Heart right ventricle (tissue), 16 donors: ENCODE results near the gene USP8. TPM values are rescaled to one million over a fixed set of nuclear protein-coding genes. Genes with fewer than 3 reads are reported as not detected.

Source experiments
- ATAC-seq, 8 donors: fragments of 200-7000 bp; cut with Tn5 transposase; one replicate each; pipeline ENCODE4 v1.9.1; 2020; ENCODE audit warnings: mild to moderate bottlenecking in 8 of 8, moderate library complexity in 8 of 8, moderate number of reproducible peaks in 1 of 8
- DNase-seq, 2 donors: peaks; one replicate each; pipeline ENCODE4 v3.0.0-alpha.2; 2020
- H3K27ac ChIP-seq, 10 donors: fragments of 200-600 bp; sonication (generic) in 2 of 10; one replicate each; pipeline versions ENCODE4 v1.5.0 to v1.8.0; 2020 to 2022; ENCODE audit warnings: mild to moderate bottlenecking in 3 of 10
- H3K27me3 ChIP-seq, 7 donors: fragments of 200-600 bp; one replicate each; pipeline ENCODE4 v1.8.0; 2021 to 2022; ENCODE audit warnings: mild to moderate bottlenecking in 2 of 7
- H3K36me3 ChIP-seq, 9 donors: fragments of 200-600 bp; sonication (generic) in 1 of 9; one replicate each; pipeline versions ENCODE4 v1.5.0 to v1.8.0; 2020 to 2022; ENCODE audit warnings: mild to moderate bottlenecking in 2 of 9
- H3K4me1 ChIP-seq, 9 donors: fragments of 200-600 bp; sonication (generic) in 1 of 9; one replicate each; pipeline versions ENCODE4 v1.5.0 to v1.8.0; 2020 to 2022; ENCODE audit warnings: mild to moderate bottlenecking in 4 of 9
- H3K4me3 ChIP-seq, 10 donors: fragments of 200-600 bp; sonication (generic) in 2 of 10; one replicate each; pipeline versions ENCODE4 v1.5.0 to v1.8.0; 2020 to 2022; ENCODE audit warnings: mild to moderate bottlenecking in 7 of 10, moderate library complexity in 2 of 10
- H3K9me3 ChIP-seq, 11 donors: fragments of 200-600 bp in 10 of 11; sonication (generic) in 2 of 11; one replicate each; pipeline versions ENCODE4 v1.5.0 to v1.8.0; 2013 to 2022; ENCODE audit warnings: mild to moderate bottlenecking in 2 of 11, control low read depth in 1 of 11, moderate library complexity in 1 of 11
- WGBS, 2 donors: extraction: QIAGEN DNeasy Blood & Tissue Kit; methylation state at CpG; one replicate each; pipeline ENCODE4 v1.1.7; 2013; ENCODE audit warnings: inconsistent platforms in 1 of 2; 5-methylcytosine and 5-hydroxymethylcytosine counted together
- intact Hi-C, 10 donors: fragments of 100-400 bp; cut with DNase I; formaldehyde crosslinking; loops; one replicate each; pipeline versions ENCODE4 v1.11.1 to v1.14.2; 2022
- polyA plus RNA-seq, 2 donors: library from polyadenylated mRNA; stranded (reverse); fragments of 200-250 nt; gene quantifications; one replicate each; pipeline ENCODE4 v1.2.3, GENCODE V29; 2013
- total RNA-seq, 10 donors: library from RNA; stranded (reverse); fragmentation: NEBNext Ultra II Directional in 3 of 10; extraction: Animal tissue kit (Norgen Biotek cat#: 25700) in 3 of 10; gene quantifications; one replicate each; pipeline versions ENCODE4 v1.2.1 to v1.2.4, GENCODE V29; 2021 to 2023
- TF ChIP-seq, protein P1 (sequence below), 9 donors: fragments of 200-600 bp; sonication (generic) in 2 of 9; IDR thresholded peaks; one replicate each; pipeline versions ENCODE4 v1.5.0 to v1.8.0; 2021 to 2022; ENCODE audit warnings: antibody characterized with exemption in 9 of 9, mild to moderate bottlenecking in 5 of 9, moderate library complexity in 1 of 9
- donor health status: Arrhythmogenic right ventricular cardiomyopathy.
- donor health status: ischemic (EF 13 %, LVEDD 7.1; RV severe dilation, severe dysfunction).
- donor health status: healthy with polysubstance abuse.
- donor health status: DM: no; HTN: yes; CAD: no.
- donor health status: DM: no; HTN: no; CAD: no.
- donor health status: ischemic (EF 25% LVEDD 6.9; RV normal size, moderate dysfunction).
- donor health status: ischemic (EF 25% LVEDD 5.7; RV mildly dilated, moderate dysfunction).
- donor health status: healthy.
- donor health status: DM: yes; HTN: yes; CAD: no.
- donor health status: Ischemic cardiomyopathy.
- donor health status: ischemic (EF 35%, LVEDD 5.7; RV mildly dilated, moderate dysfunction).
- donor health status: nonischemic (EF 11% LVEDD 7.7; RV severe dilation, severe dysfunction).
- donor health status: DM: yes; HTN: yes; CAD: no.
- donor health status: PGD.
- donor health status: ischemic (EF 29% LVEDD 5.4; RV normal size, mild dysfunction).
- donor health status: nonischemic (EF 23%, LVEDD 6.1; RV moderate dilation, normal function).

The USP8 gene
- total and polyA plus RNA-seq, 12 donors: 16.3 to 53.6 (median 45.6) TPM

- peaks cover 0 to 95% (median 18%) of the 10 kb centered on the region in 9 donors for H3K36me3 ChIP-seq
- intact Hi-C loops: no loop called here
- no peaks in the 10 kb centered on the region for H3K9me3 ChIP-seq
- no peak for DNase-seq
- peak in 2 of 8 donors; percentile 37 to 74 for ATAC-seq
- no peaks in the 10 kb centered on the region for H3K27me3 ChIP-seq
- H3K4me1 ChIP-seq: peaks cover 0 to 11% (median 0%) of the 10 kb centered on the region in 9 donors
- H3K4me3 ChIP-seq: no peak overlapping the region
- TF ChIP-seq, protein P1, sequence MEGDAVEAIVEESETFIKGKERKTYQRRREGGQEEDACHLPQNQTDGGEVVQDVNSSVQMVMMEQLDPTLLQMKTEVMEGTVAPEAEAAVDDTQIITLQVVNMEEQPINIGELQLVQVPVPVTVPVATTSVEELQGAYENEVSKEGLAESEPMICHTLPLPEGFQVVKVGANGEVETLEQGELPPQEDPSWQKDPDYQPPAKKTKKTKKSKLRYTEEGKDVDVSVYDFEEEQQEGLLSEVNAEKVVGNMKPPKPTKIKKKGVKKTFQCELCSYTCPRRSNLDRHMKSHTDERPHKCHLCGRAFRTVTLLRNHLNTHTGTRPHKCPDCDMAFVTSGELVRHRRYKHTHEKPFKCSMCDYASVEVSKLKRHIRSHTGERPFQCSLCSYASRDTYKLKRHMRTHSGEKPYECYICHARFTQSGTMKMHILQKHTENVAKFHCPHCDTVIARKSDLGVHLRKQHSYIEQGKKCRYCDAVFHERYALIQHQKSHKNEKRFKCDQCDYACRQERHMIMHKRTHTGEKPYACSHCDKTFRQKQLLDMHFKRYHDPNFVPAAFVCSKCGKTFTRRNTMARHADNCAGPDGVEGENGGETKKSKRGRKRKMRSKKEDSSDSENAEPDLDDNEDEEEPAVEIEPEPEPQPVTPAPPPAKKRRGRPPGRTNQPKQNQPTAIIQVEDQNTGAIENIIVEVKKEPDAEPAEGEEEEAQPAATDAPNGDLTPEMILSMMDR (IDR thresholded peaks at IDR 0.05): no peak
- H3K27ac ChIP-seq: no peak overlapping the region
Observed at GRCh38 chr15:50452927-50453326, 28.7 kb downstream of the USP8 start.

DNA sequence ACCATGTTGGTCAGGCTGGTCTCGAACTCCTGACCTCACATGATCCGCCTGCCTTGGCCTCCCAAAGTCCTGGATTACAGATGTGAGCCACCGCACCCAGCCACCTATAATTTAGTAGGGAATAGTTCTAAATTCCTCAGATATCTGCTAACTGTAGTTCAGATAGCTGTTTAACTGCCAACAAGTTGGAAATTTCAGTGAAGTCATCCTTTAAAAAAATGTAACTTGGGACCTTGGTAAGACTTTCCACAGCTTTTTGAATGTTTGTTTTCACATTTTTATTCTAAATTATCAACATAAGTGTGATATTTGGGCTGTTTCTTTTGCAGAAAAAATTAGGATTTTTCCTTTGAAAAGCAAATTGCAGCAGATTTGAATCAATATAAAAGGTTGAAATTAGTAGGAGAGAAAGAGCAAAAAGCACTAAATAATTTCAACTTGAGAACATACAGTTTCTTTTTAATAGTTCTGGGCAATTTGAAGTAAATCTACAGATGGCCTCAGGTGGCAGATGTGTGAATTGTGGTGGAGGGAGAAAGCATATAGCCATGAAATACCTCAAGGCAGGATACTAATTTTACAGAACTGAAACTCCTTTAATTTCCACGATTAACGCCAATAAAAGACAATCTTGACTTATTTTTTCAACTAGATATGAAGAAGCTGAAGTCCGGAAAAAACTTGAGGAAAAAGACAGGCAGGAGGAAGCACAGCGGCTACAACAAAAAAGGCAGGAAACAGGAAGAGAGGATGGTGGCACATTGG lies 34.3 kb downstream of the USP8 start:
- H3K4me1 ChIP-seq: peaks cover 0 to under 1% (median 0%) of the 10 kb centered on the region in 9 donors
- H3K27ac ChIP-seq: no peak overlapping the region
- DNase-seq (no peak), ATAC-seq (no peak)
- TF ChIP-seq, protein P1 (IDR thresholded peaks at IDR 0.05): no peak
- intact Hi-C loops: no loop called here
- 80 to 81% methylated on average over 7 of the region's 7 CpGs for WGBS, 2 donors
- H3K27me3 ChIP-seq: no peaks in the 10 kb centered on the region
- H3K4me3 ChIP-seq: no peak overlapping the region
- H3K36me3 ChIP-seq: peaks cover 0 to 97% (median 42%) of the 10 kb centered on the region in 9 donors
- no peaks in the 10 kb centered on the region for H3K9me3 ChIP-seq

- DNase-seq: no peak
- H3K4me1 ChIP-seq: peaks cover 0 to 4% (median 0%) of the 10 kb centered on the region in 9 donors
- TF ChIP-seq, protein P1 (IDR thresholded peaks at IDR 0.05): no peak
- H3K27ac ChIP-seq: no peak overlapping the region
- ATAC-seq: no peak
- peaks cover 0 to 100% (median 43%) of the 10 kb centered on the region in 9 donors for H3K36me3 ChIP-seq
- no peak overlapping the region for H3K4me3 ChIP-seq
- no peaks in the 10 kb centered on the region for H3K9me3 ChIP-seq
- intact Hi-C loops: no loop called here
- WGBS, 2 donors: 61 to 66% methylated on average over 2 of the region's 2 CpGs
- H3K27me3 ChIP-seq: no peaks in the 10 kb centered on the region
Observed at GRCh38 chr15:50463423-50464358, 39.5 kb downstream of the USP8 start.

DNA sequence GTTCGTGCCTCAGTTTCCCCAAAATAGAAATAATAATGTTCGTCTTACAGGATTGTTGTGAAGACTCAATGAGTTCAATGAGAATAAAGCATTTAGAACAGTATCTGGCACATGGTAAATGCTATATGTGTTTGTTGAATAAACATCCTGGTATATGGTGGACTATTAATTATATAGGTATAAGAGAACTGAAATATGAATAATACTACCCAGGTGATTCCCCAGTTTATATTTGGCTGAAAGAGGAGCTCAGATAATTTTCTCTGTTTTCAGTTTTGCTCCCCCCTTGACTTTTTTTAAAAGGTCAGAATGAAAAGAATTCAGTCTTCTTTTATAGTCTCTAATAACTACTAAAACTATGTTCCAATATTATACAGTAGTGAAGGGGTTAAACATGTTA lies 46.9 kb downstream of the USP8 start:
- 94% methylated on average over 2 of the region's 2 CpGs for WGBS, 2 donors
- no peak for ATAC-seq

More for the DNA sequence above, 46.9 kb downstream of the USP8 start:
- no peak overlapping the region for H3K4me3 ChIP-seq
- DNase-seq: no peak
- H3K9me3 ChIP-seq: no peaks in the 10 kb centered on the region
- intact Hi-C loops: no loop called here
- no peaks in the 10 kb centered on the region for H3K4me1 ChIP-seq
- H3K27me3 ChIP-seq: no peaks in the 10 kb centered on the region
- peaks cover 0 to 100% (median 35%) of the 10 kb centered on the region in 9 donors for H3K36me3 ChIP-seq
- TF ChIP-seq, protein P1 (IDR thresholded peaks at IDR 0.05): no peak
- H3K27ac ChIP-seq: no peak overlapping the region
